ENCODE measurements around the gene ZNF48. TPM values are rescaled to one million over a fixed set of nuclear protein-coding genes. Genes with fewer than 3 reads are reported as not detected.

Gene ZNF48
- total and polyA plus RNA-seq, 11 donors: 3.1 to 11.0 (median 5.9) TPM

DNA sequence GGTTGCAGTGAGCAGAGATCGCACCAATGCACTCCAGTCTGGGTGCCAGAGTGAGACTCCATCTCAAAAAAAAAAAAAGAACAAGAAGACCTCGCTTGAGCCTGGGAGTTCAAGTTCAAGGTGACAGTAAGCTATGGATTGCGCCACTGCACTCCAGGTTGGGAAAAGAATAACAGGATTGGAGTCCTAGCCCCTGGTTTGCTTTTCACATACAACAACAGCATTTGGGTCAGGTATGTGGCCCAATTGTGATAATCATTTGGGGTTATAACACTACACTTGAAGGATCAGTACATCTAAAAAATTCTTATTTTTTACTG lies 53.9 kb downstream of the ZNF48 start:
- no peaks in the 10 kb centered on the region for H3K9me3 ChIP-seq
- ATAC-seq (no peak), DNase-seq (no peak)
- H3K27me3 ChIP-seq: no peaks in the 10 kb centered on the region
- WGBS, 4 donors: 84 to 90% (median 88%) methylated on average over 3 of the region's 3 CpGs
- H3K4me1 ChIP-seq: peaks cover 0 to 30% (median 10%) of the 10 kb centered on the region in 12 donors
- H3K4me3 ChIP-seq: no peak overlapping the region
- TF ChIP-seq, protein P1, sequence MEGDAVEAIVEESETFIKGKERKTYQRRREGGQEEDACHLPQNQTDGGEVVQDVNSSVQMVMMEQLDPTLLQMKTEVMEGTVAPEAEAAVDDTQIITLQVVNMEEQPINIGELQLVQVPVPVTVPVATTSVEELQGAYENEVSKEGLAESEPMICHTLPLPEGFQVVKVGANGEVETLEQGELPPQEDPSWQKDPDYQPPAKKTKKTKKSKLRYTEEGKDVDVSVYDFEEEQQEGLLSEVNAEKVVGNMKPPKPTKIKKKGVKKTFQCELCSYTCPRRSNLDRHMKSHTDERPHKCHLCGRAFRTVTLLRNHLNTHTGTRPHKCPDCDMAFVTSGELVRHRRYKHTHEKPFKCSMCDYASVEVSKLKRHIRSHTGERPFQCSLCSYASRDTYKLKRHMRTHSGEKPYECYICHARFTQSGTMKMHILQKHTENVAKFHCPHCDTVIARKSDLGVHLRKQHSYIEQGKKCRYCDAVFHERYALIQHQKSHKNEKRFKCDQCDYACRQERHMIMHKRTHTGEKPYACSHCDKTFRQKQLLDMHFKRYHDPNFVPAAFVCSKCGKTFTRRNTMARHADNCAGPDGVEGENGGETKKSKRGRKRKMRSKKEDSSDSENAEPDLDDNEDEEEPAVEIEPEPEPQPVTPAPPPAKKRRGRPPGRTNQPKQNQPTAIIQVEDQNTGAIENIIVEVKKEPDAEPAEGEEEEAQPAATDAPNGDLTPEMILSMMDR (IDR thresholded peaks at IDR 0.05): no peak
- no peak for TF ChIP-seq POLR2A (IDR thresholded peaks at IDR 0.05)
- peaks cover 0 to 6% (median 0%) of the 10 kb centered on the region in 9 donors for H3K36me3 ChIP-seq
- H3K27ac ChIP-seq: no peak overlapping the region
- intact Hi-C loops (cut with DNase I): loop anchor here (2.0 to 10.0 kb wide), 6 partner anchors 78 to 168 kb away; partner anchors contain the start of genes ZNF768 (in 8 of the 10) and ZNF689 (in 3 of the 10)

Other genes starting within 250 kb of the ZNF48 start
- gene CORO1A, start 211.8 kb upstream of the ZNF48 start, total RNA-seq: 100 to 1,000 TPM in 1 of 9 donors, 10 to 100 TPM in 3, 1 to 10 TPM in 5; 4.3 to 102 (median 8.5) TPM
- gene CORO1A, start 211.8 kb upstream of the ZNF48 start, polyA plus RNA-seq: 10 to 100 TPM in 1 of 2 donors, 1 to 10 TPM in 1; 6.4 to 16.8 TPM
- gene BOLA2B, start 201.8 kb upstream of the ZNF48 start, total RNA-seq: 100 to 1,000 TPM in 2 of 9 donors, 10 to 100 TPM in 7; 41.6 to 129 (median 58.2) TPM
- 100 to 1,000 TPM; 140 to 204 TPM for gene BOLA2B, start 201.8 kb upstream of the ZNF48 start, polyA plus RNA-seq
- gene SLX1A, start 201.5 kb upstream of the ZNF48 start, total RNA-seq: 10 to 100 TPM in 7 of 9 donors, 1 to 10 TPM in 2; 8.2 to 32.2 (median 26.0) TPM
- gene SLX1A, start 201.5 kb upstream of the ZNF48 start, polyA plus RNA-seq: 10 to 100 TPM; 19.2 to 25.6 TPM
- 10 to 100 TPM in 3 of 9 donors, 1 to 10 TPM in 6; 1.2 to 14.9 (median 9.7) TPM for gene SULT1A3, start 196.2 kb upstream of the ZNF48 start, total RNA-seq
- 10 to 100 TPM in 1 of 2 donors, 1 to 10 TPM in 1; 5.2 to 10.8 TPM for gene SULT1A3, start 196.2 kb upstream of the ZNF48 start, polyA plus RNA-seq
- gene NPIPB13, start 146.9 kb upstream of the ZNF48 start, total RNA-seq: 10 to 100 TPM in 1 of 9 donors, 1 to 10 TPM in 6, under 1 TPM in 2; 0.63 to 12.3 (median 3.9) TPM
- gene NPIPB13, start 146.9 kb upstream of the ZNF48 start, polyA plus RNA-seq: 1 to 10 TPM; 1.9 to 3.5 TPM
- 10 to 100 TPM; 21.5 to 54.5 (median 39.8) TPM for gene CD2BP2, start 40.1 kb upstream of the ZNF48 start, total RNA-seq
- 10 to 100 TPM; 21.9 to 51.9 TPM for gene CD2BP2, start 40.1 kb upstream of the ZNF48 start, polyA plus RNA-seq
- 10 to 100 TPM; 16.9 to 33.2 (median 24.2) TPM for gene TBC1D10B, start 24.9 kb upstream of the ZNF48 start, total RNA-seq
- 10 to 100 TPM; 18.1 to 40.0 TPM for gene TBC1D10B, start 24.9 kb upstream of the ZNF48 start, polyA plus RNA-seq
- not detected for gene MYL11, start 20.6 kb upstream of the ZNF48 start, total RNA-seq
- not detected for gene MYL11, start 20.6 kb upstream of the ZNF48 start, polyA plus RNA-seq
- 1 to 10 TPM in 6 of 9 donors, under 1 TPM in 2, not detected in 1; 0.67 to 9.2 (median 1.5) TPM for gene SEPTIN1, start 12.9 kb upstream of the ZNF48 start, total RNA-seq
- gene SEPTIN1, start 12.9 kb upstream of the ZNF48 start, polyA plus RNA-seq: 1 to 10 TPM in 1 of 2 donors, under 1 TPM in 1; 0.44 to 2.4 TPM
- gene ZNF771, start 12.2 kb downstream of the ZNF48 start, total RNA-seq: 10 to 100 TPM in 2 of 9 donors, 1 to 10 TPM in 7; 4.8 to 18.8 (median 6.8) TPM
- 10 to 100 TPM in 1 of 2 donors, 1 to 10 TPM in 1; 4.4 to 13.6 TPM for gene ZNF771, start 12.2 kb downstream of the ZNF48 start, polyA plus RNA-seq
- gene DCTPP1, start 34.6 kb downstream of the ZNF48 start, total RNA-seq: 10 to 100 TPM; 18.9 to 32.6 (median 28.4) TPM
- 10 to 100 TPM; 13.8 to 68.7 TPM for gene DCTPP1, start 34.6 kb downstream of the ZNF48 start, polyA plus RNA-seq
- gene SEPHS2, start 50.5 kb downstream of the ZNF48 start, total RNA-seq: 10 to 100 TPM; 15.1 to 46.2 (median 30.0) TPM
- gene SEPHS2, start 50.5 kb downstream of the ZNF48 start, polyA plus RNA-seq: 10 to 100 TPM; 18.9 to 62.8 TPM
- gene ITGAL, start 77.3 kb downstream of the ZNF48 start, total RNA-seq: 10 to 100 TPM in 2 of 9 donors, 1 to 10 TPM in 4, under 1 TPM in 3; 0.25 to 29.5 (median 1.8) TPM
- gene ITGAL, start 77.3 kb downstream of the ZNF48 start, polyA plus RNA-seq: 1 to 10 TPM in 1 of 2 donors, under 1 TPM in 1; 0.47 to 1.3 TPM
- 10 to 100 TPM; 38.9 to 67.0 (median 47.8) TPM for gene ZNF768, start 131.1 kb downstream of the ZNF48 start, total RNA-seq
- 10 to 100 TPM; 60.9 to 88.2 TPM for gene ZNF768, start 131.1 kb downstream of the ZNF48 start, polyA plus RNA-seq
- 10 to 100 TPM in 5 of 9 donors, 1 to 10 TPM in 4; 8.6 to 15.2 (median 10.5) TPM for gene ZNF747, start 139.4 kb downstream of the ZNF48 start, total RNA-seq
- gene ZNF747, start 139.4 kb downstream of the ZNF48 start, polyA plus RNA-seq: 1 to 10 TPM; 8.9 to 9.5 TPM
- gene ZNF764, start 163.0 kb downstream of the ZNF48 start, total RNA-seq: 10 to 100 TPM in 6 of 9 donors, 1 to 10 TPM in 3; 8.5 to 17.2 (median 12.3) TPM
- gene ZNF764, start 163.0 kb downstream of the ZNF48 start, polyA plus RNA-seq: 1 to 10 TPM; 7.4 to 8.7 TPM
- gene ZNF688, start 176.3 kb downstream of the ZNF48 start, total RNA-seq: 10 to 100 TPM in 8 of 9 donors, 1 to 10 TPM in 1; 10.0 to 14.3 (median 11.6) TPM
- 10 to 100 TPM in 1 of 2 donors, 1 to 10 TPM in 1; 7.6 to 15.7 TPM for gene ZNF688, start 176.3 kb downstream of the ZNF48 start, polyA plus RNA-seq
- 10 to 100 TPM in 1 of 9 donors, 1 to 10 TPM in 8; 2.9 to 10.9 (median 4.8) TPM for gene ZNF785, start 190.3 kb downstream of the ZNF48 start, total RNA-seq
- gene ZNF785, start 190.3 kb downstream of the ZNF48 start, polyA plus RNA-seq: 1 to 10 TPM; 3.0 to 4.5 TPM
- 1 to 10 TPM; 4.0 to 7.9 (median 6.6) TPM for gene ZNF689, start 215.0 kb downstream of the ZNF48 start, total RNA-seq
- gene ZNF689, start 215.0 kb downstream of the ZNF48 start, polyA plus RNA-seq: 1 to 10 TPM; 2.7 to 4.9 TPM

Measured in heart left ventricle (tissue), 16 donors.